Prostate gland (tissue), 2 donors: Measurements from ENCODE around the gene RALY. TPM values are rescaled to one million over a fixed set of nuclear protein-coding genes. Genes with fewer than 3 reads are reported as not detected.

Experiments used
- DNase-seq: peaks from one replicate; pipeline ENCODE4 v3.0.0-alpha.2; 2019; ENCODE audit warnings: low spot score
- H3K27ac ChIP-seq, 2 donors: fragments of 200-600 bp; sonication (generic); 2 replicates each; pipeline ENCODE4 v1.5.1; 2017 to 2019
- H3K27me3 ChIP-seq: fragments of 200-600 bp; sonication (generic); replicated peaks from 2 replicates; pipeline ENCODE4 v1.5.1; 2019; ENCODE audit not compliant: insufficient read depth
- H3K36me3 ChIP-seq, 2 donors: fragments of 200-600 bp; sonication (generic); 1 replicate in 1 of 2; 2 replicates in 1 of 2; pipeline versions ENCODE4 v1.5.1 to v1.8.1; 2017 to 2019
- H3K4me1 ChIP-seq: fragments of 200-600 bp; sonication (generic); replicated peaks from 2 replicates; pipeline ENCODE4 v1.5.1; 2019
- H3K4me3 ChIP-seq, 2 donors: fragments of 200-600 bp; sonication (generic); 2 replicates each; pipeline ENCODE4 v1.5.1; 2017 to 2019
- H3K9me3 ChIP-seq: fragments of 200-600 bp; sonication (generic); 2 replicates; pipeline ENCODE4 v1.5.1; 2017
- CTCF ChIP-seq, 4 experiments: fragments of 200-600 bp in 2 of 4; fragments of 450-650 bp in 2 of 4; sonication (generic) in 2 of 4; IDR thresholded peaks; 1 replicate in 3 of 4; 2 replicates in 1 of 4; pipeline ENCODE4 v1.5.1; 2016 to 2019; ENCODE audit warnings: antibody characterized with exemption in 4 of 4, mild to moderate bottlenecking in 2 of 4, moderate library complexity in 2 of 4
- POLR2A ChIP-seq: fragments of 450-650 bp; IDR thresholded peaks from one replicate; pipeline ENCODE4 v1.6.1; 2016; ENCODE audit warnings: antibody characterized with exemption, mild to moderate bottlenecking
- POLR2AphosphoS5 ChIP-seq: sonication (generic); formaldehyde crosslinking; IDR thresholded peaks from one replicate; pipeline ENCODE4 v1.6.1; 2017; ENCODE audit warnings: antibody characterized with exemption
- WGBS: methylation state at CpG from one replicate; pipeline ENCODE4 v1.1.5; 2018; 5-methylcytosine and 5-hydroxymethylcytosine counted together
- intact Hi-C: fragments of 100-400 bp; cut with DNase I; formaldehyde crosslinking; loops from one replicate; pipeline ENCODE4 v1.14.2; 2022
- total RNA-seq, 2 donors: library from RNA; depleted of rRNA; stranded (reverse); fragments of >200 nt; gene quantifications; one replicate each; pipeline ENCODE4 v1.1.0, GENCODE V29; 2016

RALY gene
- total RNA-seq, 2 donors from 2014 or later: 120 to 187 TPM

DNA sequence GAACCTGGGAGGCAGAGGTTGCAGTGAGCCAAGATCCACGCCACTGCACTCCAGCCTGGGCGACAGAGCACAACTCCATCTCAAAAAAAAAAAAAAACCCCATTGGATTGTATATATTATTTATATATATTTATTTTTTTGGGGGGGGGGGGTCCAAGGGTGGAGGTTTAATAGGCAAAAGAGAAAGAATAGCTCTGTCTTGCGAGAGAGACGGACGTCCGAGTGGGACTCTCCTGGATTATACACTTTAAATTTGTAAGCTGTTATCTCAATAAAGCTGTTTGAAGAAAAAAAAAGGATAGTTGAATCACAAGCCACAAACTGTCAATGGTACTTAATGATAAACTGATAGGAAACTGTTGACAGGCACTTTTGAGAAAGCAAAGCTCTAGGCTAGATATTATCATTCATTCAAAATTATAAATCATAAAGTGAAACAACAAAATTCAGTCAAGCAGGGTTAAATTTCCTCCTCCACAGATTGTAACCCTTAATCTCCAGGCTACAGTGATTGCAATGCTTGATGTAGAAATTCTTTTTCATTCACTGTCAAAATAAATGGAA is 98.0 kb downstream of the RALY start:
- H3K27ac ChIP-seq: no peak overlapping the region
- H3K4me3 ChIP-seq: no peak overlapping the region
- 95% methylated on average over 6 of the region's 6 CpGs for WGBS
- no peaks in the 10 kb centered on the region for H3K9me3 ChIP-seq
- no peak for TF ChIP-seq POLR2A
- TF ChIP-seq POLR2AphosphoS5: no peak
- no peak for TF ChIP-seq CTCF (IDR thresholded peaks at IDR 0.05)
- no peak for DNase-seq
- H3K27me3 ChIP-seq: no peaks in the 10 kb centered on the region
- peaks cover 0 to 12% of the 10 kb centered on the region in 2 donors for H3K36me3 ChIP-seq
- intact Hi-C loops: no loop called here
- peaks cover 4% of the 10 kb centered on the region for H3K4me1 ChIP-seq

DNA sequence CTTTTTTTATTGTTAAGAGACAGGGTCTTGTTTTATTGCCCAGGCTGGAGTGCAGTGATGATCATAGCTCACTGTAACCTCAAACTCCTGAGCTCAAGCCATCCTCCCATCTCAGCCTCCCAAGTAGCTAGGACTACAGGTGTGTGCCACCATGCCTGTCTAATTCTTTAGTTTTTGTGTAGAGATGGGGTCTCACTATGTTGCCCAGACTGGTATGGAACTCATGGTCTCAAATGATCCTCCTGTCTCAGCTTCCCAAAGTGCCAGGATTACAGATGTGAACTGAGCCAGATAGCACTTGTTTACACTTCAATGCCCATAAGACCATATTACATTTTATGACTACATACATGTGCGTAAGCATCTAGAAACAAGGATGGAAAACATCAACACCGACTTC is 100.2 kb downstream of the RALY start:
- Histone ChIP-seq H3K27ac (no peak overlapping the region), H3K27me3 (no peaks in the 10 kb centered on the region), H3K4me1 (peaks cover 4% of the 10 kb centered on the region), H3K36me3 (peaks cover 0 to 12% of the 10 kb centered on the region in 2 donors), H3K4me3 (no peak overlapping the region), H3K9me3 (no peaks in the 10 kb centered on the region)
- no peak for TF ChIP-seq POLR2AphosphoS5
- TF ChIP-seq POLR2A: no peak
- TF ChIP-seq CTCF (IDR thresholded peaks at IDR 0.05): no peak
- DNase-seq: no peak
- 90% methylated on average over 2 of the region's 2 CpGs for WGBS
- intact Hi-C loops: no loop called here

GRCh38 chr20:34095825-34096224 is 102.1 kb downstream of the RALY start:
- intact Hi-C loops: no loop called here
- no peaks in the 10 kb centered on the region for H3K9me3 ChIP-seq
- peaks cover under 1 to 12% of the 10 kb centered on the region in 2 donors for H3K36me3 ChIP-seq
- TF ChIP-seq CTCF (IDR thresholded peaks at IDR 0.05): no peak
- no peak for TF ChIP-seq POLR2AphosphoS5
- no peak for TF ChIP-seq POLR2A
- no peak overlapping the region for H3K4me3 ChIP-seq
- no peak overlapping the region for H3K27ac ChIP-seq
- no peak for DNase-seq
- no peaks in the 10 kb centered on the region for H3K4me1 ChIP-seq
- H3K27me3 ChIP-seq: no peaks in the 10 kb centered on the region

GRCh38 chr20:34096699-34097444 is 103.2 kb downstream of the RALY start:
- WGBS: 79% methylated on average over 9 of the region's 9 CpGs
- TF ChIP-seq POLR2AphosphoS5: no peak
- no peak for TF ChIP-seq POLR2A
- TF ChIP-seq CTCF (IDR thresholded peaks at IDR 0.05): no peak
- DNase-seq: no peak
- no peaks in the 10 kb centered on the region for H3K27me3 ChIP-seq
- no peak overlapping the region for H3K27ac ChIP-seq
- H3K4me3 ChIP-seq: no peak overlapping the region
- intact Hi-C loops: no loop called here
- no peaks in the 10 kb centered on the region for H3K4me1 ChIP-seq
- peaks cover 3 to 12% of the 10 kb centered on the region in 2 donors for H3K36me3 ChIP-seq
- no peaks in the 10 kb centered on the region for H3K9me3 ChIP-seq

DNA sequence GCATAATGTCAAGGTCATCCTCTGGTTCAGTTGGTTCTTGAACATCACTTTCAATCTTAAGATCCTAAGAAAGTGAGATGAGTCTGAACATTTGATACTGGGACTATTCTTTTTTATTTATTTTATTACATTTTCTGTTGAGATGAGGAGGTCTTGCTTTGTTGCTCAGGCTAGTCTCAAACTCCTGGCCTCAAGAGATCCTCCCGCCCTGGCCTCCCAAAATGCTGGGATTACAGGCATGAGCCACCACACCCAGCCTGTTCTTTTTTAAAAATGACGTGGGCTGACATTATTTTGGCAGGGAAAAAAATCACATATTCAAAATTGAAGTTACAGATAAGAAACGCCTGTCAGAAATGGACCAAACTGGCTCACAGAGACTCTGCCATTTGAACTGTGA is 104.9 kb downstream of the RALY start:
- 83% methylated on average over 3 of the region's 3 CpGs for WGBS
- H3K27me3 ChIP-seq: no peaks in the 10 kb centered on the region
- H3K9me3 ChIP-seq: no peaks in the 10 kb centered on the region
- no peaks in the 10 kb centered on the region for H3K4me1 ChIP-seq
- TF ChIP-seq POLR2A (no peak), POLR2AphosphoS5 (no peak), CTCF (IDR thresholded peaks at IDR 0.05) (no peak)
- intact Hi-C loops: no loop called here
- H3K27ac ChIP-seq: no peak overlapping the region
- DNase-seq: no peak
- H3K4me3 ChIP-seq: no peak overlapping the region
- H3K36me3 ChIP-seq: peaks cover 3 to 12% of the 10 kb centered on the region in 2 donors
